Fibroblast of the aortic adventitia (primary cell): ENCODE results near the gene ZSCAN31. TPM values are rescaled to one million over a fixed set of nuclear protein-coding genes. Genes with fewer than 3 reads are reported as not detected.

Experiments
- DNase-seq: peaks from one replicate; pipeline ENCODE4 v3.0.0-alpha.2; 2010; ENCODE audit warnings: low read depth
- H3K4me3 ChIP-seq: 2 replicates; pipeline ENCODE4 v1.5.1; 2011; ENCODE audit warnings: low read depth, mild to moderate bottlenecking, control low read depth, low read length, moderate library complexity
- total RNA-seq: library from RNA; depleted of rRNA; stranded (reverse); fragments of >200 nt; gene quantifications from 2 replicates; pipeline ENCODE4 v1.2.3, GENCODE V29; 2012; ENCODE audit warnings: low replicate concordance
- TF ChIP-seq, protein P1 (sequence below): IDR thresholded peaks from 2 replicates; pipeline ENCODE4 v1.5.1; 2011; ENCODE audit warnings: mild to moderate bottlenecking, low read length, control low read depth, inconsistent platforms; ENCODE audit not compliant: insufficient read depth

The ZSCAN31 gene
- total RNA-seq, 1 donor: 13.9 TPM

- no peak overlapping the region for H3K4me3 ChIP-seq
- no peak for DNase-seq
- TF ChIP-seq, protein P1, sequence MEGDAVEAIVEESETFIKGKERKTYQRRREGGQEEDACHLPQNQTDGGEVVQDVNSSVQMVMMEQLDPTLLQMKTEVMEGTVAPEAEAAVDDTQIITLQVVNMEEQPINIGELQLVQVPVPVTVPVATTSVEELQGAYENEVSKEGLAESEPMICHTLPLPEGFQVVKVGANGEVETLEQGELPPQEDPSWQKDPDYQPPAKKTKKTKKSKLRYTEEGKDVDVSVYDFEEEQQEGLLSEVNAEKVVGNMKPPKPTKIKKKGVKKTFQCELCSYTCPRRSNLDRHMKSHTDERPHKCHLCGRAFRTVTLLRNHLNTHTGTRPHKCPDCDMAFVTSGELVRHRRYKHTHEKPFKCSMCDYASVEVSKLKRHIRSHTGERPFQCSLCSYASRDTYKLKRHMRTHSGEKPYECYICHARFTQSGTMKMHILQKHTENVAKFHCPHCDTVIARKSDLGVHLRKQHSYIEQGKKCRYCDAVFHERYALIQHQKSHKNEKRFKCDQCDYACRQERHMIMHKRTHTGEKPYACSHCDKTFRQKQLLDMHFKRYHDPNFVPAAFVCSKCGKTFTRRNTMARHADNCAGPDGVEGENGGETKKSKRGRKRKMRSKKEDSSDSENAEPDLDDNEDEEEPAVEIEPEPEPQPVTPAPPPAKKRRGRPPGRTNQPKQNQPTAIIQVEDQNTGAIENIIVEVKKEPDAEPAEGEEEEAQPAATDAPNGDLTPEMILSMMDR: no peak
These were observed 1.5 kb downstream of the ZSCAN31 start for GRCh38 chr6:28334286-28335039.

- no peak overlapping the region for H3K4me3 ChIP-seq
- TF ChIP-seq, protein P1: no peak
- no peak for DNase-seq
These were observed 2.3 kb downstream of the ZSCAN31 start for GRCh38 chr6:28333599-28334018.

GRCh38 chr6:28333047-28333446 is 2.9 kb downstream of the ZSCAN31 start:
- DNase-seq: no peak
- H3K4me3 ChIP-seq: no peak overlapping the region
- TF ChIP-seq, protein P1: no peak

- no peak for DNase-seq
- H3K4me3 ChIP-seq: no peak overlapping the region
- TF ChIP-seq, protein P1: no peak
These were observed 5.9 kb downstream of the ZSCAN31 start for GRCh38 chr6:28330041-28330440.

DNA sequence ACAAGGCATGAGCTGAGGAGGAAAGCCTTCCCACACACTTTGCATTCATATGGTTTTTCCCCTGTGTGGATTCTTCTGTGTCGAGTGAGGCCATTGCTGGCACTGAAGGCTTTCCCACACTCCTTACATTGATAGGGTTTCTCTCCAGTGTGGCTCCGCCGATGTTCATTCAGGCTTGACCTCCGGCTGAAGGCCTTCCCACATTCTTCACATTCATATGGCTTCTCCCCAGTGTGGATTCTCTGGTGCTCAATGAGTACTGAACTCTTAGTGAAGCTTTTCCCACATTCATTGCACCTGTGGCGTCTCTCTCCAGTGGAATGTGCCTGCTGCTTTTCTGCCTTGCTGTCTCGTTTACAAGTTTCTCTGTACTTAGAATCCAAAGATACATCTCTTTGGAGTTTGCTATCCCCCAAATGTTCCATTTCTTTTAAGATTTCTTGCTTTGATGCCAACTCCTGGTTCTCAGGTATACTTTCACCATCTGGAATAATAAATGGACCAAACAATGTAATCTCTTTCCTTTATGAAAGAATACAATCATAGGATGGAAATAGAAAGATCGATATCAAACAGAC is 9.5 kb downstream of the ZSCAN31 start:
- TF ChIP-seq, protein P1: no peak
- H3K4me3 ChIP-seq: no peak overlapping the region
- no peak for DNase-seq

GRCh38 chr6:28323813-28324424 is 12.0 kb downstream of the ZSCAN31 start:
- no peak overlapping the region for H3K4me3 ChIP-seq
- TF ChIP-seq, protein P1: no peak
- no peak for DNase-seq
